ENCODE measurements around the gene ARHGEF12.

ARHGEF12 gene

DNA sequence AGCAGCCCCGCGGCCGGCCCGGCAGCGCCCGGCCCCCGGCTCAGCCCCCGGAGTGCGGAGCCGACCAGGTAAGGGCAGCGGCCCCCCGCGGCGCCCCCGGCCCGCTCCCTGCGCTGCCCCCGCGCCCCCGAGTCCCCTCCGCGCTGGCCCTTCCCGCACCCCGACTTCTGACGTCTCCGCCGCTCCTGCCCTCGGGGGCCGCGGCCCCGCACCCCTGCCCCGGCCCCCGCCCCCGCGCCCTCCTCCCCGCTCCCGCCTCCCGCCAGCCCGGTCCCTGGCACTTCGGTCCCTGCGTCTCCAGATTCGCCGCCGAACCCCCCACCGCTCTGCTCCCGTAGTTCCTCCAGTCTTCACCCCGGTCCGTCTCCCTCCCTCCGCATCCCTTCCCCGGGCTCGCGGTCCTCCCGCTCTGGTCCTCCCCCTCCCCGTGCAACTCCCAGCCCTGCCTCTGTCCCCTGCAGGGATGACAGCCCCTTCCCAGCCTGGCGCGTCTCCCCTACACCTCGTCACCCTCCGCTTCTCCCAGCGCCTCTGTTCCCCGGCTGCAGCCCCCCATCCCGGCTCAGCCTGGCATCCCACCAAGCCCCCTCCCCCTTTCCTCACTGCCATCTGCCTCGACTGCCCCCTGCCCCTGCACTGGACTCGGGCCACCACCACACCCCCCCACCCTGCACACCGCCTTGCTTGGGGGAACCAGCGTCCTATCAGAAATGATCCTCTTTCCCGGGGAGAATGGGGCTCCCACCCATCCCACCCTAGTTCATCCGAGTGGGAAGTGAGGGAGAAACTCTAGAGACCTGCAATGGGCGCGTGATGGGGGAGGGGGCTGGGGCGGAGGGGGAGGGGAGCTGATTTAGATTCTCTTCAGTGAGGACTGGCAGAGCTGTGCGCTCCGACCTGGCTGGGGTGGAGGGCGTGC is 175.9 kb downstream of the ARHGEF12 start:
- H3K36me3 ChIP-seq: no peaks in the 10 kb centered on the region
- H3K27me3 ChIP-seq: peaks cover 0 to 71% of the 10 kb centered on the region in 2 donors
- peak overlapping the region; percentile 39 for H3K4me3 ChIP-seq
- TF ChIP-seq, protein P1, sequence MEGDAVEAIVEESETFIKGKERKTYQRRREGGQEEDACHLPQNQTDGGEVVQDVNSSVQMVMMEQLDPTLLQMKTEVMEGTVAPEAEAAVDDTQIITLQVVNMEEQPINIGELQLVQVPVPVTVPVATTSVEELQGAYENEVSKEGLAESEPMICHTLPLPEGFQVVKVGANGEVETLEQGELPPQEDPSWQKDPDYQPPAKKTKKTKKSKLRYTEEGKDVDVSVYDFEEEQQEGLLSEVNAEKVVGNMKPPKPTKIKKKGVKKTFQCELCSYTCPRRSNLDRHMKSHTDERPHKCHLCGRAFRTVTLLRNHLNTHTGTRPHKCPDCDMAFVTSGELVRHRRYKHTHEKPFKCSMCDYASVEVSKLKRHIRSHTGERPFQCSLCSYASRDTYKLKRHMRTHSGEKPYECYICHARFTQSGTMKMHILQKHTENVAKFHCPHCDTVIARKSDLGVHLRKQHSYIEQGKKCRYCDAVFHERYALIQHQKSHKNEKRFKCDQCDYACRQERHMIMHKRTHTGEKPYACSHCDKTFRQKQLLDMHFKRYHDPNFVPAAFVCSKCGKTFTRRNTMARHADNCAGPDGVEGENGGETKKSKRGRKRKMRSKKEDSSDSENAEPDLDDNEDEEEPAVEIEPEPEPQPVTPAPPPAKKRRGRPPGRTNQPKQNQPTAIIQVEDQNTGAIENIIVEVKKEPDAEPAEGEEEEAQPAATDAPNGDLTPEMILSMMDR (IDR thresholded peaks at IDR 0.05): no peak
- no peak overlapping the region for H3K27ac ChIP-seq
- intact Hi-C loops (cut with DNase I; ENCODE audit: low total_unique reads): loop anchor here (5.0 to 10.0 kb wide), 3 partner anchors 170 to 683 kb away; no protein-coding TSS in a partner anchor
- H3K9me3 ChIP-seq: no peaks in the 10 kb centered on the region
- peak in 1 of 2 donors; percentile 65 for DNase-seq
- H3K4me1 ChIP-seq: peaks cover 0 to 12% (median 5%) of the 10 kb centered on the region in 4 donors

DNA sequence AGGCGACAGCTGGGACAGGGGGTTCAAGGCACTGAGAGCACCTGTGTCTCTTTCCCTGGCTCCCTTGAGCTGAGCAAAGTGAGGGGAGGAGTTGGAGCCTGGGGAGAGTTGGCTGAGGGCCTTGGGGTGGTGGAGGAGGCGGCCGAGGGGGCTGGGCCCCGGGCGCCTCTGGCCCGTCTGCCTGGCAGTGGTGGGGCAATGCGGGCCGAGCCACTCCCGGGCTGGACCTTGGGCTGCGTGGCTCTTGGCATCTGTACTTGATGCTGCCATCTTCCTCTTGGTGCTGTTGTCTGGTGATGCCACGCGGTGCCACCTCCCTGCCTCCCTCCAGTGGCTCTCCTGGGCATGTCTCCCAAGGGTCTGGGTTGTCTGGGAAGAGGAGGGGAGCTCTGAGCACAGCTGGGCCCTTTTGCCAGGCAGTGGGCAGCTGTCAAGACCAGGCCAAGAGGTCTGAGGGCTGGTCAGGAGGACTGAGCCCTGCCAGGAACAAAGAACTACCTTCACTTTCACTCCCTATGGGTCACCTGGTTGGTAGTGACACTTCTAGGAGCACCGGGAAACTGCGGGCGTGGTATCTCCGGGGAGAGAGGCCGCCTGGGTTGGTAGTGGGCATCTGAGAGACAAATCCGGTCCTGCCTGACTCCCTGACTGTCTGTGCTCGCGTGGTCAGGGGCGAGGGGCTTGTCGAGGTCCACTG is 176.7 kb downstream of the ARHGEF12 start:
- H3K27ac ChIP-seq: no peak overlapping the region
- intact Hi-C loops (cut with DNase I; ENCODE audit: low total_unique reads): loop anchor here (5.0 to 10.0 kb wide), 3 partner anchors 169 to 682 kb away; no protein-coding TSS in a partner anchor
- DNase-seq: peak in 1 of 2 donors; percentile 58
- no peak overlapping the region for H3K4me3 ChIP-seq
- TF ChIP-seq, protein P1 (IDR thresholded peaks at IDR 0.05): no peak
- H3K9me3 ChIP-seq: no peaks in the 10 kb centered on the region
- peaks cover 0 to 12% (median 5%) of the 10 kb centered on the region in 4 donors for H3K4me1 ChIP-seq
- H3K27me3 ChIP-seq: peaks cover 0 to 73% of the 10 kb centered on the region in 2 donors
- H3K36me3 ChIP-seq: no peaks in the 10 kb centered on the region

DNA sequence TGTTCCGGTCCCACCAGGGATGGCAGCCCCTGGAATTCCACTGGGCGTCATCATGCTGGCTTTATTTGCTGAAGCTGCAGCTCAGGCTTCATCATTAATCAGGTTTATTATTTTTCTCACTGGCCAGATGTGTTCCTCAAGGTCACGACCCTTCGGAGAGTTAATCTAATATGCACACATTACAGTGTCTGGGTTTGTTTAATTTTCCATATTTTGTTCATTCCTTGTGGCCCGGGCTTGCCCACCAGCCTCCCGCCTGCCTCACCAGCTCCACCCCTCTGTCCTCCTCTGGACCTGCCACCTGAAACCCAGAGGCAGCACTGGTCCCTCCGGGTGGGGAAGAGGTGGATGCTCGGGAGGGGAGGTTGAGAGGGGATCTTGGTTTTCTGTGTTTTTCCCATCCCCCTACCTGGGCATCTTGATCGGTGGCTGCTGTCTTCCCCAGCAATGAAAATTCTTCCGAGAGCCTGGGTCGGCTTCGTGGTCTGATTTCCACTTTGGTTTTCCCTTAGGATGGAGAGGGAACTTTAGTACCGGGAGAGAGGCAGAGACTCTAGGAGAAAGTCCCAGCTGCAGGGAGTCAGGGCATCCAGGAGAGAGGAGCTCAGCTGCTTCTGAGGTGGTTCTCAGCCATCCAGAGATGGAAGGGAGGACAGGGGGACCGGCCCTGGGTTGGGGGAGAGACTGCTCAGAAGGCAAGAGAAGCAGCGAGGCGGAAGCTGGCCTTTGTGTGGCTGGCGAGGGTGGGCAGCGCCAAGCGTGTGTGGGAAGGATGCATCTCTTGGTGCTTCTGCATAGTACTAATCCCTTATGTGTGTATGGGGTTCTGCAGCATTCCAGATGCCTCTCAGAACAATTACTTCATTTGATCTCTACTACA is 177.5 kb downstream of the ARHGEF12 start:
- DNase-seq: peak in 1 of 2 donors; percentile 41
- Histone ChIP-seq H3K27me3 (peaks cover 0 to 65% of the 10 kb centered on the region in 2 donors), H3K36me3 (no peaks in the 10 kb centered on the region), H3K4me3 (no peak overlapping the region), H3K9me3 (no peaks in the 10 kb centered on the region), H3K27ac (no peak overlapping the region), H3K4me1 (peaks cover 0 to 12% (median 5%) of the 10 kb centered on the region in 4 donors)
- TF ChIP-seq, protein P1 (IDR thresholded peaks at IDR 0.05): no peak
- intact Hi-C loops (cut with DNase I; ENCODE audit: low total_unique reads): loop anchor here (5.0 to 10.0 kb wide), 3 partner anchors 169 to 681 kb away; no protein-coding TSS in a partner anchor

DNA sequence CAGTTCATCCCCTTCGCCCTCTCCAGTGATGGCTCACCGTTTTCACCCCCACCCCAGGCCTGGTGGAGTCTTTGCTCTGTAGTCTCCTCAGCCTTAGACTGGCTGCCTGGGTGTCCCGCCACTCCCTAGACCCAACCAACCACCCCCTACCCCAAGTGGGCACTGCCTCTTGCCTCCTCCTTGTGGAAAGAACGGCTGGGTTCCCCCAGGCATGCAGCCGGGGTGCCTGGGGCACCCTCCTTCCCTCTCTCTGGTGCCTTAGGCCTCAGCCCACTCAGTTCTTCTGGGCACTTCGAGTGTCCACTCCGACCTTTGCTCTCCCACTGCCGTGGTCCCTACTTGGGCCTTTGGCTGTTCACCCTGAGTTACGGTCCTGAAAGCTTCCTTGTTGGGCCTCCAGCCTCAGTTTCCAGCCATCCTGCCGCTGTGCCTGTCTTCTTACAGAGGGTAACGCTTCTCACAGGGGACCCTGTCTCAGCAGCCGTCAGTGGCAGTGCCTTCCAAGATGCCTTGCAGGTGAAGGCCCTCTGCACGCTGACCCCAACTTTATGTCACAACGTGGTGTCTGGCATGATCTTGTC is 178.4 kb downstream of the ARHGEF12 start:
- H3K36me3 ChIP-seq: no peaks in the 10 kb centered on the region
- peak in 1 of 2 donors; percentile 38 for DNase-seq
- intact Hi-C loops (cut with DNase I; ENCODE audit: low total_unique reads): loop anchor here (5.0 to 10.0 kb wide), 3 partner anchors 168 to 680 kb away; no protein-coding TSS in a partner anchor
- no peak overlapping the region for H3K27ac ChIP-seq
- peaks cover 0 to 12% (median 5%) of the 10 kb centered on the region in 4 donors for H3K4me1 ChIP-seq
- H3K4me3 ChIP-seq: no peak overlapping the region
- TF ChIP-seq, protein P1 (IDR thresholded peaks at IDR 0.05): no peak
- H3K27me3 ChIP-seq: peaks cover 0 to 56% of the 10 kb centered on the region in 2 donors
- no peaks in the 10 kb centered on the region for H3K9me3 ChIP-seq
